ENCODE results near the gene NXPH3.

NXPH3 gene

DNA sequence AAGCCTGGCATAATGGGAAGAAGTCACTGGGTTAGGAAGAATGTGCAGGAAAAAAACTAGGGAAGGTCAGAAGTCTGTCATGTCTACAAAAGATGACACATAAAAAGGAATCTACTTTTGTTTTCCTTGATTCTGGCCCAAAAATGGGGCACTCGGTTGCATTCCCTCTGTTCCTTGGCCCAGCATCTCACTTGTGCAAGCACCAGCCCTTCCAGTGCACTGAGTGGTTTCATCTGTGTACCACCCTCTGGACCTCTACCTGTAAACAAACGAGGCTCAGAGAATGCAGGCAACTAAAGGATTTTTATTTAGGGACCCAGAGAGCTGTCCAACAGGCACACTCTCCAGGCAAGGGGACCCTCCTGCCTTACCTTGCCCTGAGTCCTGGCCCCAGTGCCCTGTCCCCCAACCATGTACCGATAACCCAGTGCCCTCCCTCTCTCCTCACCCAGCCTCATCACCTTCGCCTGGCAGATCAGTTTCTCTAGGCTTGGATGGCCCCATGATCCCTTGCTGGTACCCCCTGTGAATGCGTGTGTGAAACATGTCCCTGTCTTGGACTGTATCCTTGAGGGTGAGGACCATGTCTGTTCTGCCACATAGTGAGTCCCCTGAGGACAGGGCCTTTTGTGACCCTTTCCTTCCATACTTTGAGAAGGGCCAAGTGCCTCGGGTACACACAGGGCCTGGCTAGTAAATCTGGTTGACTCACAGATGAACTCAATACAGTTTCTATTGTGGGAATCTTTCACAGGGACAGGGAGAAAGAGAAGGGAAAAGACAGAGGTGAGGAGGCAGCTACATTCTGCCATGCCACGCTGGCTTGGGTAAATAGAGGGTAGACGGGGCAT is 13.3 kb downstream of the NXPH3 start:
- H3K36me3 ChIP-seq (ENCODE audit: control insufficient read depth in 5 of 5, insufficient read depth in 5 of 5, low read length in 5 of 5) = peaks cover 0 to 22% (median 7%) of the 10 kb centered on the region in 5 donors
- no peaks in the 10 kb centered on the region for H3K4me1 ChIP-seq (ENCODE audit: control insufficient read depth in 5 of 5, insufficient read depth in 5 of 5, low read length in 5 of 5)
- no peak overlapping the region for H3K4me3 ChIP-seq (ENCODE audit: low read depth in 1 of 5, low read length in 5 of 5)
- H3K9me3 ChIP-seq (ENCODE audit: control insufficient read depth in 5 of 5, low read length in 5 of 5) = no peaks in the 10 kb centered on the region
- no peak overlapping the region for H3K27ac ChIP-seq (ENCODE audit: low read depth, low read length)
- no peak overlapping the region for H3K9ac ChIP-seq (ENCODE audit: low read length in 5 of 5)
- H3K27me3 ChIP-seq (ENCODE audit: control insufficient read depth in 5 of 5, insufficient read depth in 4 of 5, low read length in 5 of 5) = no peaks in the 10 kb centered on the region

DNA sequence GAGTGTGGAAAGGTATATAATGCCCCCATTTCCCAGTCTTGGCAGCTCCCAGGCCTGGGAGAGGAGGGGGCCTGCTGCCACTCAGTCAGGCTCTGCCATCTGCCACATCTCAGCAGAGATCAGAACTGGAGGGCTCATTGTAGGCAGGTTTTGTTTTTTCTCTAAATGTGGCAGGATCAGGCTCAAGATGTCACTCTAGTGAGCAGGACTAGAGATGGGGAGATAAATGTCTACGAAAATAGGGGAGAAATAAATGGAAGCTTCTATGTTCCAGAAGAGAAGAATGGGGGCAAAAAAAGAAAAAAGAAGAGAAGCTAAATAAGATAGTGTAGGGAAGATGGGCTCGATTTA is 13.9 kb downstream of the NXPH3 start:
- Histone ChIP-seq H3K9ac (ENCODE audit: low read length in 5 of 5) (no peak overlapping the region), H3K4me3 (ENCODE audit: low read depth in 1 of 5, low read length in 5 of 5) (no peak overlapping the region), H3K27ac (ENCODE audit: low read depth, low read length) (no peak overlapping the region), H3K9me3 (ENCODE audit: control insufficient read depth in 5 of 5, low read length in 5 of 5) (no peaks in the 10 kb centered on the region), H3K4me1 (ENCODE audit: control insufficient read depth in 5 of 5, insufficient read depth in 5 of 5, low read length in 5 of 5) (no peaks in the 10 kb centered on the region), H3K27me3 (ENCODE audit: control insufficient read depth in 5 of 5, insufficient read depth in 4 of 5, low read length in 5 of 5) (no peaks in the 10 kb centered on the region), H3K36me3 (ENCODE audit: control insufficient read depth in 5 of 5, insufficient read depth in 5 of 5, low read length in 5 of 5) (peaks cover 0 to 22% (median 7%) of the 10 kb centered on the region in 5 donors)

GRCh38 chr17:49590874-49591273 is 15.2 kb downstream of the NXPH3 start:
- no peak overlapping the region for H3K4me3 ChIP-seq (ENCODE audit: low read depth in 1 of 5, low read length in 5 of 5)
- no peaks in the 10 kb centered on the region for H3K4me1 ChIP-seq (ENCODE audit: control insufficient read depth in 5 of 5, insufficient read depth in 5 of 5, low read length in 5 of 5)
- H3K27me3 ChIP-seq (ENCODE audit: control insufficient read depth in 5 of 5, insufficient read depth in 4 of 5, low read length in 5 of 5) = no peaks in the 10 kb centered on the region
- H3K27ac ChIP-seq (ENCODE audit: low read depth, low read length) = no peak overlapping the region
- H3K9ac ChIP-seq (ENCODE audit: low read length in 5 of 5) = no peak overlapping the region
- H3K36me3 ChIP-seq (ENCODE audit: control insufficient read depth in 5 of 5, insufficient read depth in 5 of 5, low read length in 5 of 5) = peaks cover 0 to 22% (median 7%) of the 10 kb centered on the region in 5 donors
- H3K9me3 ChIP-seq (ENCODE audit: control insufficient read depth in 5 of 5, low read length in 5 of 5) = no peaks in the 10 kb centered on the region

GRCh38 chr17:49592263-49592662 is 16.6 kb downstream of the NXPH3 start:
- Histone ChIP-seq H3K27ac (ENCODE audit: low read depth, low read length) (no peak overlapping the region), H3K4me1 (ENCODE audit: control insufficient read depth in 5 of 5, insufficient read depth in 5 of 5, low read length in 5 of 5) (peaks cover 0 to 5% (median 0%) of the 10 kb centered on the region in 5 donors), H3K4me3 (ENCODE audit: low read depth in 1 of 5, low read length in 5 of 5) (no peak overlapping the region), H3K36me3 (ENCODE audit: control insufficient read depth in 5 of 5, insufficient read depth in 5 of 5, low read length in 5 of 5) (peaks cover 6 to 33% (median 7%) of the 10 kb centered on the region in 5 donors), H3K9me3 (ENCODE audit: control insufficient read depth in 5 of 5, low read length in 5 of 5) (no peaks in the 10 kb centered on the region), H3K9ac (ENCODE audit: low read length in 5 of 5) (no peak overlapping the region), H3K27me3 (ENCODE audit: control insufficient read depth in 5 of 5, insufficient read depth in 4 of 5, low read length in 5 of 5) (no peaks in the 10 kb centered on the region)

DNA sequence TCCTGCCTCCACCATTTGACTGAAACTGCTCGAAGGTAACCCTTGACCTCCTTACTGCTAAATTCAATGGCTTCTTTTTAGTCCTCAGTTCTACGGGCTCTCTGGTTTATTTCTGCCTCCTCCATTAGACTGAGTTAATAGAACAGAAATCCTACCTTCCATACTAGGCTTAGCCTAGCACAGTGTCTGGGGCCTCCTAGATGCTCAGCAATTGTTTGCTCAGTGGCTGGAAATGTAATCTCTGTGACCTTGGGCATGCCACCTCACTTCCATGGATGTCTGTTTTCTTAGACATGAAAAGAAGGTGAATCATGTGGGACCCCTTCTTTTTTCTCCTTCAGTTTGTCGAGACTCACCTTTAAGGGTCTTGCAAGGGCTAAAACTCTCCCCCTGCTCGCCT is 19.7 kb downstream of the NXPH3 start:
- H3K27me3 ChIP-seq (ENCODE audit: control insufficient read depth in 5 of 5, insufficient read depth in 4 of 5, low read length in 5 of 5) = no peaks in the 10 kb centered on the region
- H3K36me3 ChIP-seq (ENCODE audit: control insufficient read depth in 5 of 5, insufficient read depth in 5 of 5, low read length in 5 of 5) = peaks cover 9 to 49% (median 27%) of the 10 kb centered on the region in 5 donors

DNA sequence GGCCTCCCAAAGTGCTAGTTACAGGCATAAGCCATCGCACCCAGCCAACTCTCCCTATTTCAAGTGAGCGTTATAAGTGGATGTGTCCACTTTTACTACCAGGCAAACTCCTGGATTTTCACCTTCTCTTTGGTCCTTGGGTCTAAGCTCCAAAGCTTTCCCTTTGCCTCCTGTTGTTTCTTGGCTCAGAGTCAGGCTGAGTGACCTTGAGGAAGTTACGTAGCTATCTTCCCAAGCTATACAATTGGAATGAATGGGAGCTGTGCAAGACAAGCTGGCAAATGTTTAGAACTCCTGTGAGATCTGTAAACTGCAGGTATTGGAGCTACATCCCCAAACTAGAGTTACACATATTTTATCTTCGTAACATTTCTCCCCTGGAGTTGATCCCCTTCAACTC is 20.3 kb downstream of the NXPH3 start:
- Histone ChIP-seq H3K27me3 (ENCODE audit: control insufficient read depth in 5 of 5, insufficient read depth in 4 of 5, low read length in 5 of 5) (no peaks in the 10 kb centered on the region), H3K36me3 (ENCODE audit: control insufficient read depth in 5 of 5, insufficient read depth in 5 of 5, low read length in 5 of 5) (peaks cover 11 to 50% (median 33%) of the 10 kb centered on the region in 5 donors), H3K4me1 (ENCODE audit: control insufficient read depth in 5 of 5, insufficient read depth in 5 of 5, low read length in 5 of 5) (peaks cover 5 to 17% (median 13%) of the 10 kb centered on the region in 5 donors), H3K9me3 (ENCODE audit: control insufficient read depth in 5 of 5, low read length in 5 of 5) (no peaks in the 10 kb centered on the region), H3K27ac (ENCODE audit: low read depth, low read length) (no peak overlapping the region), H3K4me3 (ENCODE audit: low read depth in 1 of 5, low read length in 5 of 5) (no peak overlapping the region), H3K9ac (ENCODE audit: low read length in 5 of 5) (no peak overlapping the region)

More for the DNA sequence above, 19.7 kb downstream of the NXPH3 start:
- Histone ChIP-seq H3K4me3 (ENCODE audit: low read depth in 1 of 5, low read length in 5 of 5) (no peak overlapping the region), H3K9ac (ENCODE audit: low read length in 5 of 5) (no peak overlapping the region), H3K9me3 (ENCODE audit: control insufficient read depth in 5 of 5, low read length in 5 of 5) (no peaks in the 10 kb centered on the region), H3K4me1 (ENCODE audit: control insufficient read depth in 5 of 5, insufficient read depth in 5 of 5, low read length in 5 of 5) (peaks cover 5 to 17% (median 13%) of the 10 kb centered on the region in 5 donors), H3K27ac (ENCODE audit: low read depth, low read length) (no peak overlapping the region)

GRCh38 chr17:49596613-49597244 is 21.1 kb downstream of the NXPH3 start:
- Histone ChIP-seq H3K27ac (ENCODE audit: low read depth, low read length) (no peak overlapping the region), H3K27me3 (ENCODE audit: control insufficient read depth in 5 of 5, insufficient read depth in 4 of 5, low read length in 5 of 5) (no peaks in the 10 kb centered on the region), H3K4me1 (ENCODE audit: control insufficient read depth in 5 of 5, insufficient read depth in 5 of 5, low read length in 5 of 5) (peaks cover 5 to 20% (median 15%) of the 10 kb centered on the region in 5 donors), H3K4me3 (ENCODE audit: low read depth in 1 of 5, low read length in 5 of 5) (no peak overlapping the region), H3K9ac (ENCODE audit: low read length in 5 of 5) (no peak overlapping the region), H3K36me3 (ENCODE audit: control insufficient read depth in 5 of 5, insufficient read depth in 5 of 5, low read length in 5 of 5) (peaks cover 15 to 54% (median 34%) of the 10 kb centered on the region in 5 donors), H3K9me3 (ENCODE audit: control insufficient read depth in 5 of 5, low read length in 5 of 5) (no peaks in the 10 kb centered on the region)

- H3K27me3 ChIP-seq (ENCODE audit: control insufficient read depth in 5 of 5, insufficient read depth in 4 of 5, low read length in 5 of 5) = no peaks in the 10 kb centered on the region
- peaks cover 15 to 58% (median 34%) of the 10 kb centered on the region in 5 donors for H3K36me3 ChIP-seq (ENCODE audit: control insufficient read depth in 5 of 5, insufficient read depth in 5 of 5, low read length in 5 of 5)
- H3K27ac ChIP-seq (ENCODE audit: low read depth, low read length) = peak overlapping the region; percentile 46
- peaks cover 7 to 27% (median 22%) of the 10 kb centered on the region in 5 donors for H3K4me1 ChIP-seq (ENCODE audit: control insufficient read depth in 5 of 5, insufficient read depth in 5 of 5, low read length in 5 of 5)
- H3K9ac ChIP-seq (ENCODE audit: low read length in 5 of 5) = no peak overlapping the region
- no peak overlapping the region for H3K4me3 ChIP-seq (ENCODE audit: low read depth in 1 of 5, low read length in 5 of 5)
- H3K9me3 ChIP-seq (ENCODE audit: control insufficient read depth in 5 of 5, low read length in 5 of 5) = no peaks in the 10 kb centered on the region
Measured at GRCh38 chr17:49597436-49597835, 21.8 kb downstream of the NXPH3 start.

DNA sequence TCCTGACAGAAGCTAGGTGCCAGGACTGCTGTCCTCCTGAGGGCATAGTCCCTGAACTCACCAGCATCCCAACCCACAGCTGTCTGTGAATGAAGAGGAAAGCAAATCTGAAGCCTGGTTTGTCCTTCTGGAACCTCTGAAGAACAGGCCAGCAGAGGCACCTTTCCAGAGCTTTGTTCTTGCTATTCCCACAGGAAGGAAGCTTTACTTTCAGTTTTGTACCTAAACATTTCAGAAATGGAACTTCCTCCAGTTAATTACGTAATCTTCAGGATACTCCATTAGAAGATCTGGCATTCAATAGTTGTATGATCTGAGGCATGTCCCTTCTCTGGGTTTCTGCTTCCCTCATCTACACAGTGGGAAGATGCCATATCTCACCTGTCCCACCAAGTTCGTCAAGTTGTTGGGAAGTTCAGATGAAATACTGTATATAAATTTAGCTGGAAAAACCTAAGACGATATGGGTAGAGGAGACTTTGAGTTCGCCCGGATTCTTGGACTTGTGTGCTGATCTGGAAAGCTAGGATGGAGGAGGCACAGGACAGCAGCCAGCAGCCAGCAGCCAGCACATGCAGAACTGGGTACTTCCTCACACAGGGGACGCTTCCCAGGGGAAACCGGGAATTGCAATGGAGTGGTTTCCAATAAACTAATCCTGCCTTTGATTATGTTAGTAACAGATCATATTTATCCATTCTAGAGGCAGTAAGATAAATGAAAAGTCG is 22.4 kb downstream of the NXPH3 start:
- Histone ChIP-seq H3K27ac (ENCODE audit: low read depth, low read length) (peak overlapping the region; percentile 46), H3K9me3 (ENCODE audit: control insufficient read depth in 5 of 5, low read length in 5 of 5) (no peaks in the 10 kb centered on the region), H3K4me1 (ENCODE audit: control insufficient read depth in 5 of 5, insufficient read depth in 5 of 5, low read length in 5 of 5) (peaks cover 8 to 33% (median 28%) of the 10 kb centered on the region in 5 donors), H3K9ac (ENCODE audit: low read length in 5 of 5) (no peak overlapping the region), H3K36me3 (ENCODE audit: control insufficient read depth in 5 of 5, insufficient read depth in 5 of 5, low read length in 5 of 5) (peaks cover 15 to 52% (median 34%) of the 10 kb centered on the region in 5 donors), H3K27me3 (ENCODE audit: control insufficient read depth in 5 of 5, insufficient read depth in 4 of 5, low read length in 5 of 5) (no peaks in the 10 kb centered on the region), H3K4me3 (ENCODE audit: low read depth in 1 of 5, low read length in 5 of 5) (no peak overlapping the region)

All from subcutaneous abdominal adipose tissue (tissue), 5 donors.